ENCODE measurements around the gene COL1A2.

DNA sequence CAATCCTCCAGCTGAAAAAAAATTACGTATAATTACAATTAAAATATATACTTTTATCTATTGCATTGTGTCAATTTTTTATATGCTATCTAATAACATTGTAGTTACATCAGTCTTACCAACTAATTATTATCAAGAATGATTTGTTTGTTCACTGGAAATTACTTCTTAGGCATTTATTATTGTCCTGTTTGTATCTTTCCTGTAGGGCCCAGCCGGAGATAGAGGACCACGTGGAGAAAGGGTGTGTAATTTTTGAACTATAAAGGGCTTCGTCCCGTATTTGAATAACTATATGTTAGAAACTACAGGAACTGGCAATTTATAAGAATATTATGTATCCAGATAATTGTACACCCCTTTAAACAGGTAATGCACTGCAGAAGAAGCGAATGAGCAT lies 4.1 kb downstream of the COL1A2 start:
- no peak for TF ChIP-seq RAD21 (IDR thresholded peaks at IDR 0.05; ENCODE audit: low read depth)
- no peak for TF ChIP-seq TAF1 (IDR thresholded peaks at IDR 0.05; ENCODE audit: low read depth)
- no peak for TF ChIP-seq USF1 (IDR thresholded peaks at IDR 0.05)
- TF ChIP-seq, protein P1, sequence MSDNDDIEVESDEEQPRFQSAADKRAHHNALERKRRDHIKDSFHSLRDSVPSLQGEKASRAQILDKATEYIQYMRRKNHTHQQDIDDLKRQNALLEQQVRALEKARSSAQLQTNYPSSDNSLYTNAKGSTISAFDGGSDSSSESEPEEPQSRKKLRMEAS (IDR thresholded peaks at IDR 0.05): no peak
- no peak for TF ChIP-seq EGR1 (IDR thresholded peaks at IDR 0.05)
- no peak for TF ChIP-seq CEBPB (IDR thresholded peaks at IDR 0.05)
- no peak for TF ChIP-seq FOXM1 (IDR thresholded peaks at IDR 0.05; ENCODE audit: borderline replicate concordance, low read depth)
- TF ChIP-seq EP300 (IDR thresholded peaks at IDR 0.05; ENCODE audit: borderline replicate concordance): no peak
- TF ChIP-seq NFIC (IDR thresholded peaks at IDR 0.05): no peak
- TF ChIP-seq YY1 (IDR thresholded peaks at IDR 0.05; ENCODE audit: low read depth): no peak
